NCI-H2196 (cell line): Measurements from ENCODE around the gene ATG9A.

Source experiments
- DNase-seq: peaks from one replicate; lab custom pipeline; 2025; ENCODE audit not compliant: unreplicated experiment; lab: John Stamatoyannopoulos, UW

Gene ATG9A

DNA sequence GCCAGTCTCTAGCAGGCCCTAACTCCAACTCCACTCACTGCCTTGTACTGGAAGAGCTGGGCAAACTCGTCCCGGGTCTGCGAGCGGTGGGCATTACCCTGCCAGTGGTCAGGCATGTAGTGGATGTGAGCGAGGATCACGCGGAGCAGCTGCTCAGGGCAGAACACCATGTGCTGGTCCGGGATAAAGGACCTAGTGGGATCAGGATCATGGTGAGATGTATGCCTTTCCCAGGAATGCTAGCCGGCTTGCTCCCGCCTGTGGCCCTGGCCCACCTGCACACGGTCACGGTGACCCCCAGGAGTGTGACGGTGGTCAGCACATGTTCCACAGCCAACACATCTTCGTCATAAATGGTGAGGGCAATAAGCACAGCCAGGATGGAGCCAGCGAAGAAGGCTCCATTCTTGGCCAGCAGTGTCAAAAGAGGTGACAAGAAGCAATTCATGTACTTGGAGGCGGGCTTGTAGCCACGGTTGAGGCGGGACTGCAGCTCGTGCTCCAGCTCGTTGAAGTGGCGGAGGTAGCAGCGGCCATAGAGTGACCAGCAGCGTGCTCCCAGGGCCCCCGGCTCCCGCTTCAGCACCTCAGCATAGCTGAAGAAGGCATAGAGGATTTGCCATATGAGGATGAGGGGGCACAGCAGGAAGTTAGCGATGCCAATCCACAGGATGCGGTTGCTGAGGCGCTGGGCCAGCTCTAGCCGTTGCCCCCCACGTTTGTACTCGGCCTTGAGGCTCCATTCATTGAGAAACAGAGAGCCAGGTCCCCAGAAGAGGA is 5.4 kb downstream of the ATG9A start:
- DNase-seq: no peak

DNA sequence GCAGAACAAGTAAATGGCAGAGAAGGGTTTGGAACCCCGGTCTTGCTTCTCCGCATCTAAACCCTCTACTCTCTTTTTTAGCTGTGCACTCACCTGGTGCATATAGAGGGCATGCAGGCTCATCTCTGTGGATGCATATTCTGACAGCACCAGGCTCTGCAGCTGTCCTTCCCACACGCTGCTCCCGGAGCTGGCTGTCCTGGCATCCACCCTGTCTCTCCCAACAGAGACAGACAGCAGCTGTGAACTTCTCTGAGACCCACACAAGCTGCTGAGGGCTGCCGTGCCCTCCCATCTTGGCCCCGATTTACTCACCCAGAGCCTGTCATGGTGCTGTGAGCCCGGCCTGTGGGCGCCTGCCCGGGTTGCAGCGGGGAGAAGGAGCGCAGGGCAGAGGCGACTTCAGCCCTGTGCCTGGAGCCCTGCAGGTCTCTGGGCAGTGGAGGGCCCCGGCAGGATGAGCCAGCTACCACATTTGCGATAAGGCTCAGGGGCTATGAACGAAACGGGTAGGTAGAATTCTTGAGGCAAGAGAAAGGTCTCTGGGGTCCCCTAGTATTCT is 7.4 kb downstream of the ATG9A start:
- DNase-seq: no peak

DNA sequence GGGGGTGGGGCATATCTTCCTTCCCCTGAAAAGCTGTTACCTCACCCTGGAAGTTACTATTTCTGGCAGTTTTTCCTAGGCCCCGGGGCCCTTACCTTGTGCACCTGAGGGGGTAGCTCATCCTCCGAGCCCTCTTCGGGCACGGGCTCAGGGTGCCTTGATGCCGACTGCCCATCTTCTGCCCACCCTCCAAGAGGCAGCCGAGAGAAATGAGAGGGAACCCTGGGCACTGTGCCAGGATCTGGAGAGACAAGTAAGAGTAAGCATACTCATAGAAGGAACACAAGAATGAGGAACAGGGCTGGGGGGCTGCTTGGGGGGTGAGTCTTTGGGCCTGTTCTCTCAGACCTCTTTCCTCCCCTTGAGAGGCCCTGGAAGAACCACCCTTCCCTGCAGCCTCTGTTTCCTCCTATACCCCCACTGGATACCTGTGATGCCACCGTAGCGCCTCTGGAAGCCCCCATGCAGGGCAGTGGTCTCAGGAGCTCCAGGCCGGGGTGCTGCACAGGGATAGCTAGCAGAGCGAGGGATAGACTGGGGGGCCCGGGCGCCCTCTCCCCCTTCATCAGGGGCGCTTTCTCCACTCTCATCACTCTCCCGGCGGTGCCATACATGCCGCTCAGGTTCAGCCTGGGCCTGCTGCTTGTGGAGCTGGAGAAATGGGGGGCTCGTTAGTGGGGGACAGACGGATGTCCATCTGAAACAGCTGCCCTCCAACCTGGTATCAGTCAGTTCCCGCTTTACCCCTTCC is 8.6 kb downstream of the ATG9A start:
- no peak for DNase-seq

DNA sequence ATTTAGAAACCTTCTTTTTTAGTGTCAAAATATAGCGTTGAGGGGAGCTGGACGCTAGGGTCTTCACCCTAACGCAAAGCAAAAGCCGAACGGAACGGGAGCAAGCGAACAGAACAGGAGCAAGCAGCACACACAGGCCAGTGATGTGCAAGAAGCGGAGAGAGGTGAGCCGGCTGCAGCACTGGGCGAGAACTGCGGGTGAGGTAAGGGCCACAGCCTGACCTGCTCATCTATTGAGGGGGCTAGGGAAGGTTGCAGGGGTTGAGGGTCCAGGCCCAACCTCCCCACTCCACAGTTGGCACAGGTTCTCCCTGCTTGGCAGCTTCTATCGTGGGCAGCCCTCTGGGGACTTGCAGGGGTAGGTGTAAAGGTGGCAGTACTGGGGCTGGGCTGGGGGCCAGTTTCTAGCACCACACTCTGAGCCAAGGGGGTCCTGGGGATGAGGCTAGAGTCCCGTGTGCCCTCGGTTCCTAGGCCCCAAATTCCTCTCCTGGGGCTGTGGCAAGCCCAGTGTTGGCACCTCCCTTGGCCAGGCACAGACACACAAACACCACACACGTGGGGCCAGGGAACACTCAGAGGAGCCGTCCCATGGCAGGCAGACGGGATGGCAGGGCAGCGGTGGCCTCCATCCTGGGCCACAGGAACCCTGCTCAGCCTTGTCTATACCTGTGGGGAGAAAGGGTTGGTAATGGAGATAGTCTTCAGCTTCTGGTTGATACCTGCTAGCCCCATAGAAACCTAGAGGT is 9.5 kb downstream of the ATG9A start:
- no peak for DNase-seq

DNA sequence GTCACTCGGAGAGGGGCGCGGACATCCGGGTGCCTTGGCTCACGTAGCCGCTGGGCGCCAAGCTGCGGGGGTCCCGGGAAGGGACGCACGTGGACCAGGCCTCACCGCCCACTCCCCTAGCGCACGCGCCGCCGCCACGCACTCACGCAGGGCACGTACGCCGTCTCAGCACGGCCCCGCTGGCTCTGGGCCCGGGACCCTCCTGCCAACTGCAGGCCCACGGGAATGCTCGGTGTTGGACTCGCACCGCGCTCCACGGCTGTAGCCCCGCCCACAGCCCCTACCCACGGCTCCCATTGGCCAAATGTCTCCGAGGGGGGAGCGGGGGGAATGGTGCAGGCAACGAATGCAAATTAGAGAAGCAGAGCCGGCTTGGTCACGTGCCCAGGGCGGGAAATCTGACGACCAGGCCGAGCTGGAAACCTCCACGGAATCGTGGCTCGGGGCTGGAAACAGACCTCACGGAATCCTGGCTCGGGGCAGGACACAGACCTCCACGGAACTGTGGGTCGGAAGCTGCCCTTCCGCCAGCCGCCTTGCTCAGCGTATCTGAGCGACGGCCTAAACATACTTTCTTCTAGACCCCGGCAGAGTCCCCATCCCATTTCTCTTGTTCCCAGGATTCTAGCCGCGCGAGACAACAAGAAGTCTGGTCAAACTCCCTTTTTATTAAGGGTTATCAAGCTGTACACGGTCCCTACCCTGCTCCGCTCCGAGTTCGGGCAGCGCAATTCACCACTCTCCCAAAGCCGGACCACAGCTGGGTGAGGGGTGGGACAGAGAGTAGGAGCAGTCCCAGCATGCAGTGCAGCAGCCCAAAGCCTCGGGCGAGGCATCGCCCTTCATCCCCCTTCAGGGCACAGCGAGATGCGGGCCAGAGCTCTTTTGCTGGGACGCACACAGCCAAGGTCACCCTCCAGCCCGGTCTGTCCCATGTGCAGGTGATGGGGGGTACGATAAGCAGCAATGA is 10.4 kb downstream of the ATG9A start, which contains the start of gene ABCB6:
Gene ABCB6 (minus strand): TSS at position 227 of the 970 bp plus-strand sequence. CDS start 285 bp downstream, outside the sequence.
- DNase-seq: peak; percentile 95

DNA sequence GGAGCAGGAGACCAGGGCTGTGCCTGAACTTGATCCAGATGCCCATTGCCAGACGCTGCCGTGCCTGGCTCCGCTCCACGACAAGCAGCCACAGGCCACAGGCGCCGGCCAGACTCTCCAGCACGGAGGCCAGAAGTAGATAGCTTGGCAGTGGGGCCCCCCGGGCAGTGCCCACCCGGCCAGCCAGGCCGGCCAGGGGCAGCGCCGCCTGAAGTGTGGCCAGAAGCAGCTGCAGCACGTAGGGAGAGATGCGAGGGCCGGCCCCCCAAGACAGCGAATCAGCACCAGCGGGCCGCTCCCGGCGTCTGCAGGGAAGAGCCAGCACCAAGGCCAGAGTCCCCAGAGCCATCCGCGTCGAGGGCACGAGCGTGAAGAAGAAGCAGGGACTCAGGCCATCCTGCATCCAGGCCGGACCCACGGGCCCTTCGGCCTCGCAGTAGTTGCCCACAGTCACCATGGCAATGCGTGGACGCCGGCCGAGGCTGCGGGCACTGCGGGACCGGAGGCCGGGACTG is 11.2 kb downstream of the ATG9A start:
- DNase-seq: peak; percentile 67

DNA sequence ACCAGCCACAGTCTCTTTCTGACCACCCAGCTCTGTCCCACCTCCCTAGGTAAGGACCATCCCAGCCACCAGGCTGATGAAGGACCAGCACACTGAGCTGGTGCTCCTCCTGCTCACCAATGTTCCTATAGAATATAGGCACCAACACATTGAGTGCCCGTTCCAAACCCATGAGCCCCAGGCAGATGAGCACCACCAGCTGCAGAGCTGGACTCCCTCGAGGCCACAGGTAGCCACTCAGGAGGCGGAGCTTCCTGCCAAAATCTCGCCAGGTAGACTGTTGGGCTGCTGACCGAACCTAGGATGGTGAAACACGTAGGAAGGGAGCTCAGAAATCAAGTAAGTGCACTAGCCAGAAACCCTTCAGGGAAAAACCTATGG is 12.9 kb downstream of the ATG9A start:
- DNase-seq: no peak

- DNase-seq: no peak
These were observed 13.4 kb downstream of the ATG9A start for GRCh38 chr2:219215871-219216534.

DNA sequence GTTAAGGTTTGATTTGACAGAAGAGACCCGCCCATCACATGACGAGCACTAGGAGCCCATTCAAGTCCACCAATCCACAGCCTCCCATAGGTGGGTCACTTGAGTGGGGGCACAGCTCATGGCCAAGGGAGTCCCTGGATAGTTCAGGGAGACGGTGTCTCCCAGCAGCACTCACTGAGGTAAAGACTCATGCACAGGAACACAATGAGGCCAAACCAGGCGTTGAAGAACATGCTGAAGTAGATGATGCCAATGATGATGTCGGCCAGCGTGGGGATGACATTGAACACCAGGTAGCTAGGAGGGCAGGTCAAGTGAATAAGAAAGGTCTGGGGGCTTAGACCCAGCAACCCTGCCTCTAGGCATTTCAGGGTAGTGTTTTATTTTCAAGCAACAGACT is 14.7 kb downstream of the ATG9A start:
- no peak for DNase-seq

DNA sequence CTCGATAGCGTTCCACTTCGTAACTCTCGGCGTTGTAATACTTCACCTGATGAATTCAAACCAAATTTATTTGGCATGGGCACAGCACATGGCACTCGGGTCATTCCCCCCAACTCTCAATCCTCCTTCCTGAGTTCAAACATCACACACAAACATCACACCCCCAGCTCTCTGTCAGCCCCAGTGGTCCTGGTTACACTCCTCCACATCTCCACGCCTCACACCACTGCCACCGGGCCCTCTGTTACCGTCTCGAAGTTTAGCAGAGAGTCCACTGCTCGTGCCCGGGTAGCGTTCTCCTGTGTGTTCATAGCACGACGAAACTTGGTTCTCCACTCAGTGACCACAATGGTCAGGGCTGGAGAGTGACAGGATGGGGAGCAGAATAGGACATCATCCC is 15.3 kb downstream of the ATG9A start:
- DNase-seq: no peak

GRCh38 chr2:219213486-219214071 is 15.9 kb downstream of the ATG9A start:
- no peak for DNase-seq

GRCh38 chr2:219213026-219213415 is 16.4 kb downstream of the ATG9A start:
- DNase-seq: no peak

DNA sequence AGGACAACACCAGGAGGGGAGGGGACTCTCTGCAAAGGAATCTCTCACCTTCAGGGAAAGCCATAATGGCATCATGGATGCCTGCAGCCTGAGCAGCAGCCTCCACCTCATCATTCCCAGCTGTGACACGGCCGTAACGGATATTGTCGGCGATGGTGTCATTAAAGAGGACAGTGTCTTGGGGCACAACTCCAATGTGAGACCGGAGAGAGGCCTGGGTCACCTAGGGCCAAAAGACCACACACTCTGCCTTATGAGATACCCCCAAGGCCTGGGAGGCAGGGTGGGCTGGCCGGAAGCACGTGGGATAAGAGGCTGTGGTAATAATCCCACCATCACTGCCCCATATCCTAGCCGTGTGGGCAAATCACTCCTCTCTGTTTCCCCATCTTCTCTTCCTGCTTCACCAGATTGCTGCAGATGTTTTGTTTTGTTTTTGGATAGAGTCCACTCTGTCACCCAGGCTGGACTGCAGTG is 18.5 kb downstream of the ATG9A start:
- no peak for DNase-seq

DNA sequence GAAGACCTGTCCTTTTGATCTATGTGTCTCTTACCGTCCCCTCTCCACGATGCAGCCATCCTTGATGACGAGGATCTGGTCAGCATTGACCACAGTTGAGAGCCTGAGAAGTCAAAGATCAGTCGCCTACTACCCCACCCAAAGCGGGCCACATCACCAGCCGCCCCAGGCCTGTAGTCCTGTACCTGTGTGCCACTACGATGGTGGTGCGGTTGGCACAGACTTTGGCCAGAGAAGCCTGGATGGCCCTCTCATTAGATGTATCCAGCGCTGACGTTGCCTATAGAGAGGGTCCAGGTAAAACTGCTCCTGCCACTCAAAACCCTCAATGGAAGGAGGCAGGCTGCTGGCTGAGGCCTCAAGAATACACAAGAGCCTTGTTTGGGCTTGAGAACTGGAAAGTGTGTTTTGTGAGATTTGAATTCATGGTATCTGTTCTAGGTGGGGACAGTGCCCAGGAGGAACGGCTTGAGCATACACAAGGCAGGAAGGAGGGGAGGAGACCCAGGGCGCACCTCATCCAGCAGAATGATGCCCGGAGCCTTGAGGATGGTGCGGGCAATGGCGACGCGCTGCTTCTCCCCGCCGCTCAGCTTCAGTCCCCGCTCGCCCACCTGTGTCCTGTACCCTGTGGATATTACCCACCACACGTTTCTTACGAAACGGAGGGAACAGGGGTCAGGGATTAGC is 19.1 kb downstream of the ATG9A start:
- no peak for DNase-seq

DNA sequence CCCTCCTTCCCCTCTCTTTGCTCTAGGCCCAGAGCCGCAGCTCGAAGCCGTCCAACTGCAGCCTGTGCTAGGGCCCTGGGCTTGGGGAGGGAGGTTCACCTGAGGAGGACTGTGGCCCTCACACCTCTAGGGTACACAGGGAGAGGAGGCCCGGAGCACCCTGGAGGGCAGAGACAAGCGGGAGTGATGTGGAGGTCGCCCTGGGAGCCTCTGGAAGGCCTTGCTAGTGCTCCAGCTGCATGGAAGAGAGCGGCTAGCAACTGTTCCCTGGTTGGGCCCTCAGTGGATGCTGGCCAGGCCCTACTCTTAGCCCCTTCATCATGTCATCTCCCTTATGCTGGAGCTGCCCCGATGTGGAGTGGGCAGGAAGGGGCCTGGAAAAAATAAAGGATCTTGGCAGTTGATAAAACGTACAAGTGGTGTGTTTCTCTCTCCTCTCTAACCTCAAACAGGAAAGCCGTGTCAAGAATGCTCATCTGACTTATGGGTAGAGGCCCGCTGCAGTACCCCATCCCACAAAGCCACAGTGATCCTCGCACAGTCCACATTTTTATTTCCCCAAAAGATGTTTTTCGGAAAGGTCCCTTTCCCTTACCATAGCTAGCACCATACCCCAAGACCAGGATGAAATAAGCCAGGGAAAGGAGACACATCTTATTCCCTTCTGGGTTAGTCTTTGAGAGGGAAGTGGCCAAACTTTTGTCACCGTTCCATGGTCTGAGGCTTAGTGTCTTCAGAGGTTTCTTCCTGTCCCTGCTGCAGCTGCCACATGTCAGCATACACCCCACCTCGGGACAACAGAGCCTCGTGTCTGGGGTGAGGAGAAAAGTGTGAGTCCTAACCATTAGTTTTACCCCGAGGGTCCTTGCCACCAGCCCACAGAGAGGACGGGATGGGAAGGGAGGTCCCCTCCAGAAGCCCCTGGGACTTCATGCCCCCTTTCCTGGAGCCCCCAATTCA is 19.9 kb downstream of the ATG9A start:
- DNase-seq: no peak

- no peak for DNase-seq
These were observed 21.3 kb downstream of the ATG9A start for GRCh38 chr2:219207884-219208740.
